D721Med (cell line): ENCODE results near the gene CHD6.

Experiments
- DNase-seq: peaks from one replicate; pipeline ENCODE4 v3.0.0; 2011; ENCODE audit warnings: low spot score; ENCODE audit not compliant: insufficient read length
- FAIRE-seq: peaks from 2 replicates; lab custom pipeline; 2011; peaks lifted over from hg19 to GRCh38; lab: Jason Lieb, UNC
- TF ChIP-seq, protein P1 (sequence below): IDR thresholded peaks from 2 replicates; pipeline ENCODE4 v1.5.1; 2012; ENCODE audit warnings: mild to moderate bottlenecking, control low read depth; ENCODE audit not compliant: insufficient read depth; ENCODE audit errors: missing control alignments

CHD6 gene

DNA sequence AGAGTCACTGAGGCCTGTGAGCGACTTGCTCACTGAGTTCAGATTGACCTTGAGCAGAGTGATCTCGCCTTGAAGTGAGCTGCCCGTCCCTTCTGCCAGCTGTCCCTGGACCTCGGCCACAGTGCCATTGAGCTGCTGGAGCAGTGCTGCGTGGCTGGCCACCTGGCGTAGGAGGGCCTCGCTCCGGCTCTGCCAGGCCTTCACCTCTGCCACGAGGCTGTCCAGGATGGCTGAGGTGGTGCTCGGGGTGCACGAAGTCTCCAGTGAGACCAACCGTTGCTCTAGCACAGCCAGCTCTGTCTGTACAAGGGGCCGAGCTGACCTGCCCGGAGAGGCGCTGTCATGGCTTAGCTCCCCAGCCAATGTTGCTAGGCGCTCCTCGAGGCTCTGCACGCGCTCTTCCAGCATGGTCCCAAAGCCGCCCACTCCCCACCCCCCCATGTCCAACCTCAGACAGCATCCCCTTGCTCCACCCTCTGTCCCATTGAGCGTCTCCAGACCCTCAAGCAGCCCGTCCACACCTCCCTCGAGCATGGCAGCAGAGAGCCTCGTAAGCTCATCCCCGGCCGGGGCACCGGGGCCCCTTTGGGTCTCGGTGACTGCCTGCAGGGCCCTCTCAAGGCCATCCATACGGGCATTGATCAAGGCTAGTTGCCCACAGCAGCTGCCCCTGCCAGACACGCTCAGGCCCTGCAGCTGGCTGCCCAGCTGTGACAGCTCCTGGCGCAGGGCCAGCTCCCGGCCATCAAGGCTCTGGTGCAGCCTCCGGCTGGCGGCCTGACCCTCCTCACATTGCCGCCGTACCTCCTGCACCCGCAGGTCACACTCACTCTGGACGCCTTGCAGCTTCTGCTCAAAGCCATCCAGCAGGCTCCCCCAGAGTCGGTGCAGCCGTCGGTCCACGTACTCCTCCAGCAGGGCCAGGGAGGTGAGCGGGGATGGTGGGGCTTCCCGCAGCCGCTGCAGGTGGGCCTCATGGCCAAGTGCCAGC, 256.1 kb downstream of the CHD6 start:
- DNase-seq (no peak), FAIRE-seq (no peak)
- TF ChIP-seq, protein P1, sequence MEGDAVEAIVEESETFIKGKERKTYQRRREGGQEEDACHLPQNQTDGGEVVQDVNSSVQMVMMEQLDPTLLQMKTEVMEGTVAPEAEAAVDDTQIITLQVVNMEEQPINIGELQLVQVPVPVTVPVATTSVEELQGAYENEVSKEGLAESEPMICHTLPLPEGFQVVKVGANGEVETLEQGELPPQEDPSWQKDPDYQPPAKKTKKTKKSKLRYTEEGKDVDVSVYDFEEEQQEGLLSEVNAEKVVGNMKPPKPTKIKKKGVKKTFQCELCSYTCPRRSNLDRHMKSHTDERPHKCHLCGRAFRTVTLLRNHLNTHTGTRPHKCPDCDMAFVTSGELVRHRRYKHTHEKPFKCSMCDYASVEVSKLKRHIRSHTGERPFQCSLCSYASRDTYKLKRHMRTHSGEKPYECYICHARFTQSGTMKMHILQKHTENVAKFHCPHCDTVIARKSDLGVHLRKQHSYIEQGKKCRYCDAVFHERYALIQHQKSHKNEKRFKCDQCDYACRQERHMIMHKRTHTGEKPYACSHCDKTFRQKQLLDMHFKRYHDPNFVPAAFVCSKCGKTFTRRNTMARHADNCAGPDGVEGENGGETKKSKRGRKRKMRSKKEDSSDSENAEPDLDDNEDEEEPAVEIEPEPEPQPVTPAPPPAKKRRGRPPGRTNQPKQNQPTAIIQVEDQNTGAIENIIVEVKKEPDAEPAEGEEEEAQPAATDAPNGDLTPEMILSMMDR: no peak

DNA sequence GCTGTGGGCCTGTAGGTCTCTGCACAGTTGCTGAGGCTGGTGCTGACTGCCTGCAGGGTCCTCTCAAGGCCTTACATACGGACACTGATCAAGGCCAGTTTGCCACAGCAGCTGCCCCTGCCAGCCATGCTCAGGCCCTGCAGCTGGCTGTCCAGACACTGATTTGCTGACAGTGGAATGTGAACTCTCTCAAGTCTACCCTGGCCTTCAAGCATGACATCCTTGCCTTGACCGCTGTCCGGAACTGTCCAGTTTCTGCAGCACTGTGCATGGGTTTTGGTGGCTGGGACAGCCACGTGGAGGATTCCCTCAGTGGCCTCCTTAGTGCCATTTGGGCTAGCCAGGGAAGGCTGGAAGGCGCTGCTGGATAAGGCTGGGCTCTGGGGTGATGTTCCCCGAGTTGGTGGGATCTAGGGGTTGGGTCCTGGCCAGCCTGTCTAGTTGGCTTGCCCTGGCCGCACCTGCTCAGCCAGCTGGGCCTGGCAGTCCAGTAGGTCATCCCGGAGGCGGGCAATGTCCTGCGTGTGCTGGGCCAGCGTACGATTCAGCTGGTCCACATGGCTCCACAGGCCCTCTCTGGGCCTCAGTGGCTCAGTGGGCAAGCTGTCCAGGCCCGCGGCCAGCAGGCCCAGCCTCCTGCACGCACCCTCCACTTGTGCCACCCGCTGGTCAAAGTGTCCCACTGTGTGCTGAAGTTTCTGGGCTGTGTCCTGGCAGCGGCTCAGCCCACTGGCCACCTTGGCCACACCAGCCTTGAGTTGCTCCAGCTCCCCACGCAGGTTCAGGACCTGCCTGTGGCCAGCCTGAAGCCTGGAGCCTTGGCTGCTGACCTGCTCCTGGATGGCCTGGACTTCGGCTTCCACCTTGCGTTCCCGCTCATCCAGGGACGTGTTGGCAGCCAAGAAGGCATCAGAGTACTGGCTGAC, 257.1 kb downstream of the CHD6 start:
- FAIRE-seq (no peak), DNase-seq (no peak)
- TF ChIP-seq, protein P1: no peak

DNA sequence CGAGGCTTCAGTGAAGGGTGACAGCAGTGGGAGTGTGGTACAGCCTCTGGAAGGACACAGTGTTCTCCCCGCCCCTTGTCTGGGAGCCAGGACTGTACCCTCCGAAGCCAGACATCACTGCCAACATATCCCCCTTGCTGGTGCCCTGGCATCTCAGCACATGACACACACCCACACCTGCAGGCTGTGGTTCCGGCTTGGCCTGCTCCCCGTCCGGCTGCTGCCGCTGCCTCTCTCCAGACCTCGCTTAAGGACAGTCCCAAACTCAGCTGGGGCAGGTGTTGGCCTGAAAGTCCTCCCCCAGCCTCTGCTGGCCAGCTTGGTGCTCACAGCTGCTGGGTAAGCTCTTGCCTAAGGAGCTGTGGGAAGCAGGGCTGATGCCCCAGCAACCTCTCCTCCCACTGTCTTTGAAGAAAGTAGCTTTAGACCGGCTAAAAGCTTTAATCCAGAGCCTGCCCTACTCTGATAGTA, 258.6 kb downstream of the CHD6 start:
- no peak for DNase-seq
- no peak for FAIRE-seq
- TF ChIP-seq, protein P1: no peak

DNA sequence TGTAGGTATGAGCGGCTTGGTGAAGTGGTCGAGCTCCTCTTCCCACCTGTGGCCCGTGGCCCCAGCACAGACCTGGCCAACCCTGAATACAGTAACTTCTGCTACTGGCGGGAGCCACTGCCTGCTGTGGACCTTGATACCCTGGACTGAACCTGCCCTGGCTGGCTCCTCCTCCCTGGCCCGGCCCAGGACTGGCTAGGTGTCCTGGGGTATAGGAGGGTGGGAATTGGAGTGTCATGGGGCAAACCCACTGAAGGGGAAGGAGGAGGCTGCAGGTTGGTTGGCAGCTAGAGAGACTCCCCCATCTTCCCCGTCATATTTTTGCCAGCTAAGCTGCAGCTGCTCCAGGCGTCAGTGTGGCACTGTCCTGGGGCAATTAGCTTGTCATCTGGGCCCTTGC, 259.5 kb downstream of the CHD6 start:
- FAIRE-seq: no peak
- TF ChIP-seq, protein P1: no peak
- no peak for DNase-seq

DNA sequence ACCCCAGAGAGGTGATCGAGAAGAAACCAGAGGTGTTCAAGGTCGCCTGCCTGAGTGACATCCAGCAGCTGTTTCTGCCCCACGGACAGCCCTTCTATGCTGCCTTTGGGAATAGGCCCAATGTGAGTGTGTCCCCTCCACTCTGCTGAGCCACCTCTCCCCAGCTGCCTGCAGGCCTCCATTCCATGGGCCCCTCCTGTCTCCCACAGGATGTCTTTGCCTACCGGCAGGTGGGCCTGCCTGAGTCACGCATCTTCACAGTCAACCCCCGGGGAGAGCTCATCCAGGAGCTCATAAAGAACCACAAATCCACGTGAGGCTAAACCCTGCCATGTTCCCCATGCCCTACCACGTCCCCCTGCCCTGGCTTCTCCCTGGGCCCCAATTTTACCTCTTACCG, 259.9 kb downstream of the CHD6 start:
- FAIRE-seq (no peak), DNase-seq (no peak)
- TF ChIP-seq, protein P1: no peak

DNA sequence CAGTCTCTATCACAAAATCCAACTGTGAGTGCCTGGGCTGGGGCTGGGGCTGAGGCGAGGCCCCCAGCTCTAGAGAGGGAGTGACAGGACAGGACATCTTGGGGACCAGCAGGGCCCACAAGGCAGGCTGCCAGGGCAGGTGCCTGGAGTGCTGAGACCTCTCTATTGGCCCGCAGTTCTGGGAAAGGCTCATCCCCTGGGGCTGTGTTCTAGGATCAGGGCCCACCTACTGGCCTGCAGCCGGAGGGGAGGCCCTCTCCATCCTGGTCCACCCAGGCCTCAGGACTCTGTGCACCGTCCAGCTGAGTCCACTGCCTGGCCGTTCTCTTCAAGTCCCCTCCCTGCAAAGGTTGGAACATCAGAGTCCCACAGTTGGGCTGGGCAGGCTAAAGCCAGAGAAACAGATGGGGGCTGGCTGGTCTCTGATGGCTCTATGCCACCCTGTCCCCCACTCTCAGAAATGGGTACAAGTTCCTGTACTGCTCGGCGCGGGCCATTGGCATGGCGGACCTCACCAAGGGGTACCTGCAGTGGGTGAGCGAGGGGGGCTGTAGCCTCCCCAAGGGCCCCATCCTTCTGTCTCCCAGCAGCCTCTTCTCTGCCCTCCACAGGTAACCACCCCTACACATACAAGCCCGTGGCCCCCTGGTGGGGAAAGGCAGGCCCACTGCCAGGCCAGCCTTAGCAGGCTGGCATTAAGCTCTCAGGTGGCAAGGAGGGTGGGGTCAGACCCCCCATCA, 260.6 kb downstream of the CHD6 start:
- no peak for FAIRE-seq
- DNase-seq: no peak

More for the DNA sequence above, 260.6 kb downstream of the CHD6 start:
- TF ChIP-seq, protein P1: no peak
